Measurements from ENCODE around the gene GLUD2. TPM values are rescaled to one million over a fixed set of nuclear protein-coding genes. Genes with fewer than 3 reads are reported as not detected.

GLUD2 gene
- total RNA-seq, 3 donors from 2014 or later: 2.8 to 4.3 (median 4.0) TPM

DNA sequence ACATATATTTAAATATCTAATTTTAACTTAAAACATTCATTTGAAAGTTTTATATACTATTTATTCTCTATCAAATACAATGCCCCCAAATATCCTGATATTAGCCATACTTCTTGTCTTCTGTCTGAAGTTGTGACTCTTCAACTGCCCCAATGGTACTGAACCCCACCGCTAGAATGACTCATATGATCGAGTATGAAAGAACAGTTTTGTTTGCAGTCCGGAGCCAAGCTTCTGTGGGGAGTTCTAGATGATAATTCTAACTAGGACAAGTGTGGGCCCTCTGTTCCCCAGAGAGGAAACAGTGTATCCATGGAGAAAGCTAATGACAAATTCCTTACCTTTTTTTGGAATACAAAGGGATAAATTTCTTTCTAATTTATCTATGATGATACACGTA is 37.2 kb upstream of the GLUD2 start:
- Histone ChIP-seq H3K9me3 (peaks cover 4 to 8% of the 10 kb centered on the region in 2 donors), H3K4me3 (no peak overlapping the region), H3K36me3 (no peaks in the 10 kb centered on the region), H3K4me1 (no peaks in the 10 kb centered on the region), H3K27me3 (peaks cover 0 to 4% of the 10 kb centered on the region in 2 donors), H3K27ac (no peak overlapping the region)
- intact Hi-C loops (cut with DNase I; ENCODE audit: low total_unique reads): no loop called here
- TF ChIP-seq POLR2AphosphoS5 (IDR thresholded peaks at IDR 0.05): no peak
- DNase-seq (ENCODE audit: low spot score in 2 of 2): no peak

DNA sequence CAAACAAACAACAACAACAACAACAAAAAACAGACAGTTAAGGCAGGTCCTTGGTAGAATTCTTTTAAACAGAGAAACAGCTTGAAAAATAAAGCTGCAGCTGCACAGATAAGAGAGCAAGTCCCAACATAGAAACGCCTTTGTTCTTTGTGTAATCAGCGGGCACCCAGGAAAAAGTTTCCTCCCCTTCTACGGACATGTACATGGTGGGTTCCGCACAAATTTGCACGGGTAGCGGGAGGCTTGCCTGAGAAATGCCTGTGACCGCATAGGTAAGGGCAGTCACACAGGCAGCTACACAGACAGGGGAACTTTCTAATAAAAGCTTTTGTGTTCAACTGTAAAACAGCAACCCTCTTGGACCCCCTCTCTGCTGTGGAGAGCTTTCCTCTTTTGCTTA is 36.2 kb upstream of the GLUD2 start:
- Histone ChIP-seq H3K4me1 (no peaks in the 10 kb centered on the region), H3K4me3 (no peak overlapping the region), H3K36me3 (no peaks in the 10 kb centered on the region), H3K9me3 (peaks cover 4 to 8% of the 10 kb centered on the region in 2 donors), H3K27me3 (peaks cover 0 to 4% of the 10 kb centered on the region in 2 donors), H3K27ac (no peak overlapping the region)
- TF ChIP-seq POLR2AphosphoS5 (IDR thresholded peaks at IDR 0.05) (no peak), POLR2A (IDR thresholded peaks at IDR 0.05) (no peak)
- TF ChIP-seq, protein P1, sequence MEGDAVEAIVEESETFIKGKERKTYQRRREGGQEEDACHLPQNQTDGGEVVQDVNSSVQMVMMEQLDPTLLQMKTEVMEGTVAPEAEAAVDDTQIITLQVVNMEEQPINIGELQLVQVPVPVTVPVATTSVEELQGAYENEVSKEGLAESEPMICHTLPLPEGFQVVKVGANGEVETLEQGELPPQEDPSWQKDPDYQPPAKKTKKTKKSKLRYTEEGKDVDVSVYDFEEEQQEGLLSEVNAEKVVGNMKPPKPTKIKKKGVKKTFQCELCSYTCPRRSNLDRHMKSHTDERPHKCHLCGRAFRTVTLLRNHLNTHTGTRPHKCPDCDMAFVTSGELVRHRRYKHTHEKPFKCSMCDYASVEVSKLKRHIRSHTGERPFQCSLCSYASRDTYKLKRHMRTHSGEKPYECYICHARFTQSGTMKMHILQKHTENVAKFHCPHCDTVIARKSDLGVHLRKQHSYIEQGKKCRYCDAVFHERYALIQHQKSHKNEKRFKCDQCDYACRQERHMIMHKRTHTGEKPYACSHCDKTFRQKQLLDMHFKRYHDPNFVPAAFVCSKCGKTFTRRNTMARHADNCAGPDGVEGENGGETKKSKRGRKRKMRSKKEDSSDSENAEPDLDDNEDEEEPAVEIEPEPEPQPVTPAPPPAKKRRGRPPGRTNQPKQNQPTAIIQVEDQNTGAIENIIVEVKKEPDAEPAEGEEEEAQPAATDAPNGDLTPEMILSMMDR (IDR thresholded peaks at IDR 0.05): no peak
- no peak for DNase-seq (ENCODE audit: low spot score in 2 of 2)
- intact Hi-C loops (cut with DNase I; ENCODE audit: low total_unique reads): no loop called here

DNA sequence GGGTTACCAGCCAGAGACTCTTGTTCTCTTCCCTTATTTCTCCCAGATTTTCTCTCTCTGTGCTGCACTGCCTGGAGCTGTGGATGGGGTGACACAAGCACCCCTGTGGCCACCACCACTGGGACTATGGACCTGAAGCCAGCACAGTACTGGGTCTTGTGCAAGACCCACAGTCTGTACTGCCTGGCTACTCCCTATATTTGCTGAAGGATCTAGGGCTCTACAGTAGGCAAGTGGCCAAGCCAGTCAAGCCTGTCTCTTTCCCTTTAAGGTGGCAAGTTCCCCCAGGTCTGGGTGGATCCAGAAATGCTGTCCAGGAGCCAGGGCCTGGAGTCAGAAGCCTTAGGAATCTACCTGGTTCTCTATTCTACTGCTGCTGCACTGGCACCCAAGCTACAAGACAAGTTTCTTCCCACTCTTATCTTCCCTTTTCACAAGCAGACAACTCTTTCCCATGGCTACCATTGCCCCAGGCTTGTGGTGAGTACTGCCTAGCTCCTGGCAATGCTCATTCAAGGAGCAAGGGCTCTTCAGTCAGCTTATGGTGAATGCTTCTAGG is 33.4 kb upstream of the GLUD2 start:
- Histone ChIP-seq H3K4me1 (no peaks in the 10 kb centered on the region), H3K27me3 (peaks cover 0 to 4% of the 10 kb centered on the region in 2 donors), H3K9me3 (peaks cover 4% of the 10 kb centered on the region in 2 donors), H3K27ac (no peak overlapping the region), H3K36me3 (no peaks in the 10 kb centered on the region), H3K4me3 (no peak overlapping the region)
- DNase-seq (ENCODE audit: low spot score in 2 of 2): no peak
- no peak for TF ChIP-seq POLR2AphosphoS5 (IDR thresholded peaks at IDR 0.05)
- TF ChIP-seq, protein P1 (IDR thresholded peaks at IDR 0.05): no peak
- TF ChIP-seq POLR2A (IDR thresholded peaks at IDR 0.05): no peak
- intact Hi-C loops (cut with DNase I; ENCODE audit: low total_unique reads): no loop called here

DNA sequence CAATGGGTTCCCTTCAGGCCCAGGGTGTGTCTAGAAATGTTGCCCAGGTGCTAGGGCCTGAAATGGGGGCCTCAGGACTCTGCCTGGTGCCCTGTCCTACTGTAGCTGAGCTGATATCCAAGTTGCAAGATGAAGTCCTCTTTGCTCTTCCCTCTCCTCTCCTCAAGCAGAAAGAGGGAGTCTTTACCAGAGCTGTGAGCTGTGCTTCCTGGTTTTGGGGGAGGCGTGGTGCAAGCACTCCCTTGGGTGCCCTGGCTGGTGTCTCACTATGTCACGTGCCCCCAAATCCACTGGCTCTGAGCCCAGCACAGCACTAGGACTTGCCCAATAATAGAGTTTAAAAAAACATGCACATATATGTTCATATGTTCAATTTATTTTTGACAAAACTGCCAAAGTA is 32.6 kb upstream of the GLUD2 start:
- intact Hi-C loops (cut with DNase I; ENCODE audit: low total_unique reads): no loop called here
- TF ChIP-seq POLR2A (IDR thresholded peaks at IDR 0.05) (no peak), POLR2AphosphoS5 (IDR thresholded peaks at IDR 0.05) (no peak)
- TF ChIP-seq, protein P1 (IDR thresholded peaks at IDR 0.05): no peak
- Histone ChIP-seq H3K27ac (no peak overlapping the region), H3K27me3 (peaks cover 0 to 4% of the 10 kb centered on the region in 2 donors), H3K4me1 (no peaks in the 10 kb centered on the region), H3K9me3 (peaks cover 4% of the 10 kb centered on the region in 2 donors), H3K36me3 (no peaks in the 10 kb centered on the region), H3K4me3 (no peak overlapping the region)
- DNase-seq (ENCODE audit: low spot score in 2 of 2): no peak

GRCh38 chrX:121028419-121028818 is 19.0 kb upstream of the GLUD2 start:
- Histone ChIP-seq H3K27me3 (no peaks in the 10 kb centered on the region), H3K9me3 (no peaks in the 10 kb centered on the region), H3K36me3 (no peaks in the 10 kb centered on the region), H3K4me3 (no peak overlapping the region), H3K27ac (no peak overlapping the region), H3K4me1 (no peaks in the 10 kb centered on the region)
- DNase-seq (ENCODE audit: low spot score in 2 of 2): no peak
- no peak for TF ChIP-seq POLR2AphosphoS5 (IDR thresholded peaks at IDR 0.05)
- TF ChIP-seq, protein P1 (IDR thresholded peaks at IDR 0.05): no peak
- intact Hi-C loops (cut with DNase I; ENCODE audit: low total_unique reads): no loop called here

DNA sequence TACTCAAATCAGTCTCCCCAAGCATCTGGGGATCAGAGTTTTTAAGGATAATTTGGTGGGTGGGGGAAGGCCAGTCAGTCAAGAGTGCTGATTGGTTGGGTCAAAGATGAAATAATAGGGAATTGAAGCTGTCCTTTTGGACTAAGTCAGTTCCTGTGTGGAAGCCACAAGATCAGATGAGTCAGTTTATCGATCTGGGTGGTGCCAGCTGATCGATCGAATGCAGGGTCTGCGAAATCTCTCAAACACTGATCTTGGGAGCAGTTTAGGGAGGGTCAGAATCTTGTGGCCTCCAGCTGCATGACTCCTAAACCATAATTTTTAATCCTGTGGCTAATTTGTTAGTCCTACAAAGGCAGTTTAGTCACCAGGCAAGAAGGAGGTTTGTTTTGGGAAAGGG is 17.3 kb upstream of the GLUD2 start:
- Histone ChIP-seq H3K36me3 (no peaks in the 10 kb centered on the region), H3K4me1 (no peaks in the 10 kb centered on the region), H3K4me3 (no peak overlapping the region), H3K27ac (no peak overlapping the region), H3K9me3 (no peaks in the 10 kb centered on the region), H3K27me3 (no peaks in the 10 kb centered on the region)
- intact Hi-C loops (cut with DNase I; ENCODE audit: low total_unique reads): no loop called here
- TF ChIP-seq, protein P1 (IDR thresholded peaks at IDR 0.05): no peak
- TF ChIP-seq POLR2AphosphoS5 (IDR thresholded peaks at IDR 0.05): no peak
- TF ChIP-seq POLR2A (IDR thresholded peaks at IDR 0.05): no peak
- no peak for DNase-seq (ENCODE audit: low spot score in 2 of 2)

All from breast epithelium (tissue), 4 donors.